Peyer's patch (tissue), 4 donors: ENCODE data around the gene LMBR1.

Source experiments
- CTCF ChIP-seq, 6 experiments: fragments of 450-650 bp in 4 of 6; fragments of 200-600 bp in 2 of 6; sonication (generic) in 1 of 6; IDR thresholded peaks; one replicate each; pipeline ENCODE4 v1.5.1; 2017 to 2019; ENCODE audit warnings: antibody characterized with exemption in 6 of 6, mild to moderate bottlenecking in 3 of 6, moderate library complexity in 1 of 6
- POLR2A ChIP-seq, 2 donors: fragments of 450-650 bp; IDR thresholded peaks; one replicate each; pipeline ENCODE4 v1.5.1; 2017; ENCODE audit warnings: antibody characterized with exemption in 2 of 2, mild to moderate bottlenecking in 2 of 2, moderate library complexity in 2 of 2

DNA sequence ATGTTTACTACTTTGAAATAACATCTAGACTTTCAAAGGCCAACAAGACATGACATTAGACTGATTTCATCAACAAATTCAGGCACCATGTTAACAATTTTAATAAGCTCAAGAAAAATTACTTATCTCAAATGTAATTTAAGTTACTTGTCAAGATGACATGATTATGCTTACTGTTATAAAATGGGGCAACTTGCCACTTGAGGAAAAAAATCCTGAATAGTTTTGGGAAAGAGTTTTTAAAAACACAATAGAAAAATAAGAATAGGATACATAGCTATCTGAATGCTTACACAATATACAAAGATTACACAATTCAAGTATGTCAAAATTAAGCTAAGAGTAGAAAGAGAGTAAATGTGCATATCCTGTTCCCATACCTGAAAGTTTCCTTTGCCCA lies 167.0 kb downstream of the LMBR1 start:
- TF ChIP-seq CTCF (IDR thresholded peaks at IDR 0.05) (no peak), POLR2A (IDR thresholded peaks at IDR 0.05) (no peak)
